HPDE6-E6E7 (cell line): ENCODE results near the gene CEP128.

ENCODE experiments used
- DNase-seq: peaks from one replicate; pipeline ENCODE4 v3.0.0; 2011; ENCODE audit warnings: missing footprints; ENCODE audit errors: extremely low spot score

Gene CEP128

DNA sequence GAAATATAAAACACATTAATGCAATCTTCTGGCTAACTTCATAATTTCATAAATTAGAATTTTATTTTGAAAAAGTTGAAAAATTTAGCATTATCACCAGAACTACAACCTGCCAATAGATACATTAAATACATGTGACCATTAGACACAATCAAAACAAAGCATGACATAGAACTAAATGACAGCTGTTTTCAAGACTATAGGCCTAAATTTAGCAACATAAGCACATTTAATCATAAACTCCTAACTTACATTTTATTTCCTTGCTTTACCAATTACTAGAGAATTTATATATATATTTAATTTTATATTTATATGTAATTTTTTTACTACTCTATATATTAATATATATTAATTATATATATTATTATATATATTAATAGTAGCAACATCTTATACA is 165.4 kb downstream of the CEP128 start:
- DNase-seq: no peak

DNA sequence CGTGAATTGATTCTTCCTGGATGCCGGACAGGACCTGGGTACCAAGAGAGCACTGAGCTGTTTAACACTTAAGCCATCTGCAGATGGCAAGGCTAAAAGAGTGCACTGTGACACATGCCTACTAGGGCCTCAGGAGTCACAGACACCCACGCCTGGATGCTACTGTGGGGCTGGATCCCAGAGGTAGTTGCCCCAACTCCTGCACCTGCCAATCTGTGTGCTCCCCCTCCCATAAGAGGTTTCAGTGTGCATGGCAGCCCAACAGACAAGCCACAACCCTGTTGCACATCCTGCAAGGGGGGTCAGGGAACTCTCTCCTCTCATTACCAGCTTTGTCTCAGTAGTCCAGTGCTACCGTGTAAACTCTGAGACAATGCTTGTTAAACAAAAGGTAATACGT is 169.0 kb downstream of the CEP128 start:
- DNase-seq: no peak

DNA sequence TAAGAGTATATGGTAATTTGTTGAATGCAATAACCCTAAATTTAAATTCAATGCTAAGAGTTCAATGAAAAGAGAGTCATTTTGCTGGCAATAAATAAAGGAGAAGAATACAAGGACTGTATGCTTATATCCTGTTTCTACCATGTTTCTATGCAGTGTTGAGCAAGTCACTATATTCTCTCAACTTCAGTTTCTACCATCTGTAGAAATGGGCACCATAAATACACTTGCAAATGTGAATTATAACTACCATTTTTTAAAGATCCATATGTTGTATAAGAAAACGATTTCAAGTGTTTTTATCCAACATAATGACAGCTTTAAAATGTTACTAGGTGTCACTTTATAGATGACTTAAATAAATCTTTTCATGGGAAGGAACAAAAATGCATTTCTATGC is 170.3 kb downstream of the CEP128 start:
- no peak for DNase-seq

DNA sequence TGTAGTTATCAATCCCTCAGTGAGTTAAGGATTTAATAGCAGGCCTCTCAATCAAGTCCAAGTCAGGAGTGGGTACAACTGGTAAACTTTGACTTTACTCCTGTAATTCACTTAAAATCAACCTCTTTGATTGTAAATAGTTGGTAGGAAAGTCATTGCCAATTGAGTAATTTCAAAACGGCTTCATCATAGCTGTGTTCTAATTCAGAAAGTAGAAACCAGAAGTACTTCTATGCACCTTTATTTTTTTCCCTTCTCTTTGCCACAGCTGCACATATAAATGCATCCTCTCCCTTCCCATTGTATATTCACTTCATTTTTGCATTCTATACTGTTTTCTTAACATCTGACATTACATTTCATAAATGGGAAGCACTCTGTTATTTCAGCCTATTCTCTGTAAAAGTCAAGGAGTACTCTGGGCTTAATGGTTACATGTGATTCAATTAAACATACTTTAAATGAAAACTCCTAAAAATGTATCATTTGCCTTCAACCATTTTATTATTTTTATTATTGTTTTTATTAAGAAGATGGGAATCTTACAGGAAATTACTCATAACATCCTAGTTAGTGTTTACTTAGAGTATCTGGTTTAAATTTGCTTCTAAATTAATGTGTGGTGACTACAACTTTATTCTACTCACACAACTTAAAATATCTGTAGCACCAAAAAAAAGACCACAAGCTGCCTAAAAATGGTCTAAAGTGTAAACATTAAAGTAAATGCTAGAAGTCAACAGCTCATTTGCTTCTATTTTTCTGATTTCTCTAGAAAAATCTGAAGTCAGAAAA is 171.2 kb downstream of the CEP128 start:
- DNase-seq: no peak

DNA sequence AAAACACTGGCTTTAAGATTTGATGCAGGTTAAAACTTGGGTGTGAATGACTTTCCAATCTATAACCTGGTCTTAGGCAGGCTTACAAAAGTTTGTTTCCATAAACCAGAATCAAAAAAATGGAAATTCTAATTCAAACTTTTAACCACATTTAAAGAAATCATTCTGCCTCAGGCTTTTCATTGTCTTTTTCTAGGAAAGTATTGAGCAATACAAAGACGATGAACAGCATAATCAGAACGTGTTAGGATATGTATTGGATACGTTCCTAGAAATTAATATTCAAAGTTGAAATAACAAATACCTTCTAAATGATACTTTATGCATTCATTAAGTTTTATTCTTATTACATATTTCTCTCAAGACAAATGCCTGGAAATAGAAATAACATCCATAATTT is 172.9 kb downstream of the CEP128 start:
- DNase-seq: no peak

DNA sequence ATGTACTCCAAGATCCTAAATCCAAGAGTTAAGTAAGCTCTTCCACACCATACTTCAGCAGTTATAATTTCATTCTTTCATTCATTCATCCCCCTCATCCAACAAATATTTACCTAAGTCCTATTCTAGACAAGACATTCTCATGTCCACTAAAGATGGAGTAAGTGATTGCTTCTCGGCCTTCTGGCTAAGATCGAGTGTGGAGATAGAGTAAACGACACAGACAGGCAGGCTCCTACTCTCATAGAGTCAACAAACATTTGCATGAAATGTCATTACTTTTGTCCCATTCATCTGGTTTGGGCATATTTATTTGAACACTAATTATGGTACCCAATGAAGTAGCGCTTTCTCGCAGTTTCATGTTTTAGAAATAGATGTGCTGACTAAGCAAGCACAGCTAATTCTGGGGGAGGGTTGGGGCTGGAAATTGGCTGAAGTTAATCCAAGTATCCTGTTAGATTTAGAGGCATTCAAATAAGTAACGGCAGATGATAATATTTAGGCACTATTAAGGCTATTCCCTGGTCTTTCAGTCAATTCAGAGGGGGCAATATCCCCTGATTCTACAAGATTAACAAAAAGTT is 176.5 kb downstream of the CEP128 start:
- no peak for DNase-seq

DNA sequence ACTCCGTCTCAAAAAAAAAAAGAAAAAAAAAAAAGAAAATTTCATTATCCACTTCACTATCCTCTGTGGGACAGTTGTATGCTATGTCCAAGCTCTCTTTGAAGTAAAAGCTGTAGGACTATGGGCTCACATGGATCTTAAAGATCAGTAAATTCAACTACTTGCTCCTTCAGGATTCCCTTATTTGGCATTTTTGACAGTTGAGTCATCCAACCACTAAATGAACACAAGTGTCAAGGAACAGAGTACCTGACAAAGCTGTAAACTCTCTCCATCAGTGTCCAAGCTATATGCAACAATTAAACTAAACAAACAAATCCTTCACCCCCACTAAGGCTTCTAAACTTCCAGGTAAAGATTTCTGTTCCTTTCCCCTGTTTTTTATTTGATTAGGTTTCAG is 177.0 kb downstream of the CEP128 start:
- DNase-seq: no peak

DNA sequence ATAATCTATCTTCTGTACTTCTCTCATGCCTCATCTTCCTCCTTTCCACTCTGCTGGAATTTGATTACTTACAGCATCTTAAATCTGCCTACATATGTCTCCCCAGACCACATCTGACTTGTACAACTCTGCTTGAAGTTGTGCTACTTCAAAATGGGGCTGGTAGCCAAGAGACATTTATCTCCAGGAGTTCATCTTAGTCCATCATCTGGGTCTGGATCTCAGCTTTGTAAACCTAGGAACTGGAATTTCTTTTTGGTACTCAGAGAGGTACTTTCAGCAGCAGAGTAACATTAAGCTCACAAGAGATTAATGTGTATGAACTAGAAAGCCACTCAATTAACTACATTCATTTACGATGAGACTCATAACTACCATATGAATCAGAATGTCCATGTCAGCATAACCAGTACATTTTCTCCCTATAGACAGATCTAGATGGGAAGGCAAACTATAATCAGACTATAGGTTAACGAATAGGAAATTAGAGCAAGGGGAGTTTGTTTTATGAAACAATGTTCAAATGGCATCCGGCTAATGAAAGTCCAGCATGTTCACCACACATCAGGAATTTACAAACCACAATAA is 178.8 kb downstream of the CEP128 start:
- DNase-seq: no peak

DNA sequence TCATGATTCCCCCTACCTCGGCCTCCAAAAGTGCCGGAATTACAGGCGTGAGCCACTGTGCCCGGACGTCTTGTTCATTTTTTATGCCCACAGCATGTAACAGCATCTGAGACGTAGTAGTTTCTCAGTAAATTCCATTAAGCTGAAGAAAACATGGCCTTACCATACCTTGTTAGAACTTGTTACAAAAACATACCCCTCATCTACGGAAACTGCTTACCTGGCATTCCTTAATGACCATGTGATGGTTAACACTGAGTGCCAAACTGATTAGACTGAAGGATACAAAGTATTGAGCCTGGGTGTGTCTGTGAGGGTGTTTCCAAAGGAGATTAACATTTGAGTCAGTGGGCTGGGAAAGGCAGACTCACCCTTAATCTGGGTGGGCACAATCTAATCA is 186.8 kb downstream of the CEP128 start:
- DNase-seq: no peak

DNA sequence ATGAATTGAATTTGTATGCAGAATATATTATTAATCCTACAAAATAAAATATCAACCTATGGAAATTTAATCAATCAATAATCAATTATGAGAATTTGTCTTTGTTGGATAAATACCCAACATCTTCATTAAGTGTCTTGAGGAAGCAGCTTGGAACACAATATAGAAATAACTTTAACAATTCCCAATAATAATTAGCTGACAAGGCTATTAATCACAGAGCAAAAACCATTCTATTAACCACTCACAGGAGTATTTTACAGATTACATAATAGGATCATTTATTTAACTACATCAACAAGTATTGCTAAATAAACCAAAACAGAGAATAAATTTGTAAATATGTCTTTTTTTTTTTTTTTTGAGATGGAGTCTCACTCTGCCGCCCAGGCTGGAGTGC is 190.3 kb downstream of the CEP128 start:
- DNase-seq: no peak

DNA sequence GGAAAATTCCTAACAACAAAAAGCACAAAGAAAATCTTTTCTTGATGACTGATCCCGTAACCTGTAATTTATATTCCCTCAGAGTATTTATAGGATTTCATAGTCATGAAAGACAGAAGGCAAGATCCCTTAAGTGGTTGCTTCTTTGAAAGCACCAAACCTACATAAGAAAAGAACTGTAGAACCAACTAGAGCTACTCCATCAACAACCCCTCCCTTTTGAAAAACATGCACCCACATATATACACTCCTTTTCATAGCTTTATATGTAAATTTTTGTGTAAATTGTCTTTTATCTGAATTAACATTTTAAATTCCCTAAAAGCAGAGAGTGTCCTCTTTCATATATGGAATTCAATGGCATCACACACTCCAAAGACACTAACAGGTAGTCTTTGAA is 215.3 kb downstream of the CEP128 start:
- DNase-seq: no peak

DNA sequence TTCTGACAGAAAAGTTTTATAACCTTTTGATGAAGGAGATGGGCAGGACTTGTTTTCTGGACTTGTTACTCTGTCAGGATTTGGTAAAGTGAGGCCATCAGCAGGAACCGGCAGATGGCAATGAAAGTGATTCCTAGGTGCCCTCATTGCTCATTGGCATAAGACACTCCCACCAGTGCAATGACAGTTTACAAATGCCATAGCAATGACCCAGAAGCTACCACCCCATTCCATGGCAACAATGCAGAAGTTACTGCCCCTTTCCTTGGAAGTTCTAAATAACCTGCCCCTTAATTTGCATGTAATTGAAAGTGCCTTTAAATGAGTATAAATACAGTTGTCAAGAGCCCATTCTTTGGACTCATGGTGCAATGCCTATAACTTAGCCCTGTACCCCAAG is 222.6 kb downstream of the CEP128 start:
- no peak for DNase-seq

DNA sequence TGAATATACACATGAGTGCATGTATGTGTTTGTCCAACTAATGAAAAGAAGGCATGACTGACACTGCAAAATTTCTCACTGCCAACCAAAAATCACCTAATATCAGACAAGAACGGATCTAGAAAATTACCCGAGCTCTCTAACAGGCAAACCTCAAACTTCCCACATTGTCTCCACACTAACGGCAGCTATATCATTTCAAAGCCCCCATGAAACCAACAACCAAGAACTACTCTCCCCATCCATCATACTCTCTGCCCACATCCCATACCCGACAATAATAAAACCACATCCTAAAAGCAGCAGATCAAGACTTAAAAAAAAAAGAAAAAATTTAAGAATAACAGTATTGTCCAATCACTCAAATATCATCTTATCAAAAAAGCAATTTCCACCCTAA is 227.1 kb downstream of the CEP128 start:
- DNase-seq: no peak

DNA sequence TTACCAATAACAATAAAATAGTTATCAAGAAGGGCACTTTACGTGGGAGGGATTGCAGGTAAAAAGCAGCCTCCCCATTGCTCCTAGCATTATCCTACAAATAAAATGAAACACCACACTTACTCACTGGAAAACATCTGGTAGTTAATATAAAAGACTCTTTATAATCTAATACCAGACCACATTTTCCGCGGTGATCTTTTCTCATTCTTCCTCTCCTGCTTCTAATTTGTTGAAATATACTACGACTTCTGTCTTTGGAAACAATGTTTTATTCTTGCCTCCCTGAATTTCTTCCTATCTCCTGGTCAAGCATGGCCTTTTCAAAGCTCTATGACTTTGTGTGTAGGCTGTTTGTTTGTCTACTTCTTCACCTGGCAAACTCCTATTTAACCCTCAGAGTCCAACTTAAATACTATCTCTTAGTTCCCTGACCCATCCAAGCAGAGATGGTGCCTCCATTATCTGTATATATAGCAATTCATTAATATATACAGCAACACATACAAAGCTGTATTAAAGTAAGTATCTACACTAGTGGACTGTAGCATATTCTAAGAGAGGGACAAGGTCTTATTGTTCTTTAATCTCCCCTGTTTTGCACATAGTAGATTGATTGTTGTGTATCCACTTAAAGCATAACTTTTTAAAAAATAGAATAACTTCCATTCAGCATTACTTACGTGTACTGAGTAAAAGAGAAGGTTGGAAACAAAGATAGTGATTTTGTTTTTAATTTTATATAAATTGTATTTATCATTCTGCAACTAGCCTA is 228.3 kb downstream of the CEP128 start:
- no peak for DNase-seq

DNA sequence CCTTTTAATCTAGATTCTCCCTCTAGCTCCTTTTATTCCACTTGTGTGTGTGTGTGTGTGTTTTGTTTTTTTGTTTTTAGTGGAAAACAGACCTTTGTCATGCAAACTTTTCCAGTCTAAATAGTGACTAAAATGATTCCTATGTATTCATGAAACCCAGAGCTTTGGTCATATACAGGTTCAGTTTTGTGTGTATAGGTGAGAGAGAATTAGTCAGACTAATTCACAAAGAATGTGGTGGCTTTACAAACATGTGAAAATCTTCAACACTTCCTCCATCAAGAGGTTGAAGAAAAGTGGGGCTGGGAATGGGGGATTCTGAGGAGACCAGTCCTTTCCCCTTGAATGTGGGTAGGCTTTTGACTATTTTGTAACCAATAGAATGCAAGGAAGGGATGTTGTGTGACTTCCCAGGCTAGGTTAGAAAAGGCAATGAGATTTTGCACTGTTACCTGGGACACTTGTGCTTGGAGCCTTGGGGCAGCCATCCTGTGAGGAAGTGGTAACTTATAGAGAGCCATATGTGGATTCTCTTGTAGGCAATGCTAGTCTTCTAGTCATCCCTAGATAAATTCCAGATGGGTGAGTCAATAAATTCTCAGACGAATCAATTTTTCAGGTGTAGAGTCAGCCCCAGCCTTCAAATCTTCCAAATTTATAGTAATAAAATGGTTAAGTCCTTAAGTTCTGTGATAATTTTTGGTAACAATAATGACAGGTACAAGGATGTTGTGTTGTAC is 236.1 kb downstream of the CEP128 start:
- DNase-seq: no peak

DNA sequence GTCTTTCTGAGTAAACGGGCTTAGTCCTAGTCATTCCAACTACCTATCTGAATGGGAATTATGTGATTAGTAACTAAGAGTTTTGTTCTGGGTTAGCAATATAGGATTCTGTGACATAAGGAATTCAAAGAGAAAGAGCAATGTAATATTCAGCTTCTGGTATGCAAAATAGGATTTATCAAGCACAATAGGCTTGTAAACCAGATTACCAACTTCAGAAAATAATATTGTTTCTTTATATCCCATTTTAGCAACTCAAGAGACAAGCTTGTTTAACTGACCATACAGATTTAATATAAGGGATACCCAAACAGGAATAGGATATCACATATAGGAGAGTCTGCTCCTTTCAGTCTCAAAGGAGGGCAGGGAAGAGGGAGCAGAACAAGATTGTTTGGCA is 240.9 kb downstream of the CEP128 start:
- no peak for DNase-seq

DNA sequence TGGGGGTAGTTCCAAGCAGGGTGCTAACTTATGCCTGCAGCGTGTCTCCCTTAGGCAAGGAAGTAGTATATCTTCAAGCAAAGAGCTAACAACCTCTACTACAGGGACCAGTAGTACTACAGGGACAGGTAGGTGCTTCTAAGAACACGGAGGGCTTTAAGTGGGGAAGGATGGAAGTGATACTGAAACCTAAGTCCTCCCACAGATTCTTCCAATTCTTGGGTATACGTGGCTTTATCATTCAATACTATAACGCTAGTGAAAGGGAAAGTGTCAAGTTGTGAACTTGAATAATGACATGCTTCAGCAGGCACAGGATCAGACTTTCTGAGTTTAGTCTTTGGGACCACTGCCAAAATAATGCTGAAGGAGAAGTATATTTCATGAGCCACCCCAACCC is 241.7 kb downstream of the CEP128 start:
- no peak for DNase-seq

DNA sequence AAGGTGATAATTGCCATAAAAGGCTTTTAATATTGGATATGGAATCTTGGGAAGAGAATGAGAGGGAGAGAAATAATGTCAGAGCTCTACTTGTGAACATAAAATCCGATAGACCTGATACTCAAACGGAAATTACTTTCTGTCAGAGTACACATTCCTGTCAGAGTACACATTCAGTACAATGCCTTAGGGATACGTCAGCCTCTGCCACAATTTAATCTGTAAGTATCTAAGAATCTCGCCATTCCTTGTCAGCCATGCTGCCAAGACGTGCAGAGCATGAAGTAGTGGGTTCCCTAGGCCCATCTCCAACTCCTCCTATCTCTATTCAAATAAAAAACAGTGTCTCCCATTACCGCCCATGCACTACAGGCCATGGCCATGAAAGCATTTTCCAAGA is 242.6 kb downstream of the CEP128 start:
- DNase-seq: no peak

DNA sequence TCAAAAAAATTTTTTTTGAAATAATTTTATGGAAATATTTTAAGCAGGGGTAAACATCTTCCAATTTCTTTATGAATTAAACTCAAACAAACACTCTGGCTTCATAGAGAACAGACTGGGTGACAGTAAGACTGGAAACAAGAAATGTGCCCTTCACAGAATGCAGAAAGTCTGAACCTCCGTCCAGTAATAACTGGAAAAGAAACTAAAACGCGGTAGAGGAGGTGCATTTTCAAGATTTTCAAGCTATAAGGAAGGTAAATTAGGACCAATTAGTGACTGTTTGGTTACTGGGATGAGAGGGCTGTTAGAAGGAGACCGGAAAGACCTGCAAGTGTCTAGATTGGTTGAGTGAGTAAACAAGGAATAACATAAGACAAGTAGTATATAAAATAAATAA is 245.7 kb downstream of the CEP128 start:
- no peak for DNase-seq

DNA sequence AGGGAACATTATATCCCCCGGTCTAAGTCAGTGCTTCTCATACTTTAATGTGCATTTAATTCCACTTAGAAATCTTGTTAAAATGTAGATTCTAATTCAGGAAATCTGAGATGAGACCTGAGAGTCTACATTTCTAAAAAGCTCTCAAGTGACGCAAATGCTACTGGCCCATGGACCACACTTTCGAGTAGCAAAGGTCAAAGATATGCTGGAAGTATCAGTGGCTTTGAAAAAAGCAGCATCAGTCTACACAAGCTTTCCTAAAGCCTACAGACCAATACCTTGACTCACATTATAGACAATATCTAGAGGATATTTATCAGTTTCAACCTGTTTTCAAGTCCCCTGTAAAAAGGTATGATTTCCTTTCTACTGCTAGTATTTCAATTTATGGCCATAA is 248.6 kb downstream of the CEP128 start:
- DNase-seq: no peak

DNA sequence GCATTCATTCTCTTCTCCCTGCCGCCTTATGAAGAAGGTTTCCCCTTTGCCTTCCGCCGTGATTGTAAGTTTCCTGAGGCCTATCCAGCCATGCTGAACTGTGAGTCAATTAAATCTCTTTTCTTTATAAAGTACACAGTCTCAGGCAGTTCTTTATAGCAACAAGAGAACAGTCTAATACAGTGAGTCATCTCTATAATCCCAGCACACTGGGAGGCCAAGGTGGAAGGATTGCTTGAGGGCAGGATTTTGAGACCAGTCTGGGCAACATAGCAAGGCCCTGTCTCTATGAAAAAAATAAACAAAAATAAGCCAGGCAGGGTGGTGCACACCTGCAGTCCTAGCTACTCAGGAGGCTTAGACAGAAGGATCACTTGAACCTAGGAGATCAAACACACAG is 259.9 kb downstream of the CEP128 start:
- no peak for DNase-seq

DNA sequence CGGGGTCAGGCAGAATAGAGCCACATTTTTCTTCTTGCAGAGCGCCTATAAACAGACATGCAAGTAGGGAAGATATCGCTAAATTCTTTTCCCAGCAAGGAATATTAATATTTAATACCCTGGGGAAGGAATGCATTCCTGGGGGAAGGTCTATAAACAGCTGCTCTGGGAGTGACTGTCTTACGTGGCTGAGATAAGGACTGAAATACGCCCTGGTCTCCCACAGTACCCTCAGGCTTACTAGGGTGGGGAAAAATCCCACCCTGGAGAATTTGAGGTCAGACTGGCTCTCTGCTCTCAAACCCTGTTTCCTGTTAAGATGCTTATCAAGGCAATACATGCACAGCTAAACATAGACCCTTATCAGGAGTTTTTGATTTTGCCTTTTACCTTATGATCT is 262.3 kb downstream of the CEP128 start:
- DNase-seq: no peak
